Trophoblast cell (in vitro differentiated cells and primary cell): Measurements from ENCODE around the gene RAB44.
A peak's percentile ranks its signal among the peaks of the same experiment; 100 is the strongest.

Source experiments
- DNase-seq, 2 donors: peaks; one replicate each; pipeline ENCODE4 v3.0.0-alpha.2; 2016
- H2AFZ ChIP-seq: 2 replicates; pipeline ENCODE4 v1.6.1; 2013; ENCODE audit warnings: low read length, moderate library complexity, mild to moderate bottlenecking; ENCODE audit not compliant: insufficient read depth, poor library complexity
- H2AK5ac ChIP-seq: 2 replicates; pipeline ENCODE4 v1.6.1; 2013; ENCODE audit warnings: mild to moderate bottlenecking, low read length
- H2BK120ac ChIP-seq: 2 replicates; pipeline ENCODE4 v1.6.1; 2013; ENCODE audit warnings: low read length, mild to moderate bottlenecking, moderate library complexity; ENCODE audit not compliant: insufficient read depth, poor library complexity
- H2BK12ac ChIP-seq: 2 replicates; pipeline ENCODE4 v1.6.1; 2013; ENCODE audit warnings: mild to moderate bottlenecking, low read length, moderate library complexity
- H2BK5ac ChIP-seq: 2 replicates; pipeline ENCODE4 v1.6.1; 2013; ENCODE audit warnings: low read length, low read depth, moderate library complexity, mild to moderate bottlenecking; ENCODE audit not compliant: poor library complexity
- H3K14ac ChIP-seq: 2 replicates; pipeline ENCODE4 v1.6.1; 2013; ENCODE audit warnings: mild to moderate bottlenecking, low read length
- H3K18ac ChIP-seq: 2 replicates; pipeline ENCODE4 v1.6.1; 2013; ENCODE audit warnings: mild to moderate bottlenecking, low read length
- H3K23ac ChIP-seq: 2 replicates; pipeline ENCODE4 v1.6.1; 2013; ENCODE audit warnings: low read length
- H3K27ac ChIP-seq: 2 replicates; pipeline ENCODE4 v1.5.1; 2013; ENCODE audit warnings: low read depth, mild to moderate bottlenecking, inconsistent platforms, low read length, moderate library complexity
- H3K27me3 ChIP-seq: 2 replicates; pipeline ENCODE4 v1.6.1; 2013; ENCODE audit warnings: inconsistent platforms, mild to moderate bottlenecking, low read length, moderate library complexity; ENCODE audit not compliant: insufficient read depth
- H3K36me3 ChIP-seq, 2 experiments: 1 replicate in 1 of 2; 2 replicates in 1 of 2; pipeline ENCODE4 v1.6.1; 2013; ENCODE audit warnings: low read length in 2 of 2, mild to moderate bottlenecking in 2 of 2, moderate library complexity in 1 of 2; ENCODE audit not compliant: insufficient read depth in 2 of 2, control insufficient read depth in 1 of 2
- H3K4ac ChIP-seq: 2 replicates; pipeline ENCODE4 v1.6.1; 2013; ENCODE audit warnings: low read depth, mild to moderate bottlenecking, low read length, moderate library complexity
- H3K4me1 ChIP-seq, 2 experiments: 1 replicate in 1 of 2; 2 replicates in 1 of 2; pipeline ENCODE4 v1.6.1; 2013; ENCODE audit warnings: low read length in 2 of 2, mild to moderate bottlenecking in 2 of 2, moderate library complexity in 1 of 2; ENCODE audit not compliant: insufficient read depth in 2 of 2, control insufficient read depth in 1 of 2
- H3K4me2 ChIP-seq: 2 replicates; pipeline ENCODE4 v1.6.1; 2013; ENCODE audit warnings: inconsistent platforms, mild to moderate bottlenecking, low read length, moderate library complexity
- H3K4me3 ChIP-seq: 2 replicates; pipeline ENCODE4 v1.5.1; 2013; ENCODE audit warnings: mild to moderate bottlenecking, low read depth, low read length, inconsistent platforms
- H3K79me1 ChIP-seq: one replicate; pipeline ENCODE4 v1.6.1; 2013; ENCODE audit warnings: low read length
- H3K79me2 ChIP-seq: 2 replicates; pipeline ENCODE4 v1.6.1; 2013; ENCODE audit warnings: low read length, mild to moderate bottlenecking; ENCODE audit not compliant: control insufficient read depth, insufficient read depth, poor library complexity
- H3K9ac ChIP-seq: 2 replicates; pipeline ENCODE4 v1.6.1; 2013; ENCODE audit warnings: mild to moderate bottlenecking, low read length
- H3K9me3 ChIP-seq: 2 replicates; pipeline ENCODE4 v1.6.1; 2013; ENCODE audit warnings: low read depth, mild to moderate bottlenecking, control low read depth, inconsistent platforms, low read length; ENCODE audit not compliant: insufficient read depth
- H4K12ac ChIP-seq: 2 replicates; pipeline ENCODE4 v1.6.1; 2013; ENCODE audit warnings: low read depth, mild to moderate bottlenecking, low read length, moderate library complexity
- H4K8ac ChIP-seq: 2 replicates; pipeline ENCODE4 v1.6.1; 2013; ENCODE audit warnings: low read depth, mild to moderate bottlenecking, low read length, moderate library complexity
- H4K91ac ChIP-seq: one replicate; pipeline ENCODE4 v1.6.1; 2013; ENCODE audit warnings: low read depth, mild to moderate bottlenecking, low read length, moderate library complexity
- WGBS: extraction: QIAGEN DNeasy Blood & Tissue Kit; methylation state at CpG from one replicate; pipeline ENCODE4 v1.1.7; 2013; ENCODE audit warnings: missing lambda C conversion rate; ENCODE audit not compliant: insufficient read length, insufficient coverage; ENCODE audit errors: extremely low coverage; 5-methylcytosine and 5-hydroxymethylcytosine counted together

Gene RAB44

DNA sequence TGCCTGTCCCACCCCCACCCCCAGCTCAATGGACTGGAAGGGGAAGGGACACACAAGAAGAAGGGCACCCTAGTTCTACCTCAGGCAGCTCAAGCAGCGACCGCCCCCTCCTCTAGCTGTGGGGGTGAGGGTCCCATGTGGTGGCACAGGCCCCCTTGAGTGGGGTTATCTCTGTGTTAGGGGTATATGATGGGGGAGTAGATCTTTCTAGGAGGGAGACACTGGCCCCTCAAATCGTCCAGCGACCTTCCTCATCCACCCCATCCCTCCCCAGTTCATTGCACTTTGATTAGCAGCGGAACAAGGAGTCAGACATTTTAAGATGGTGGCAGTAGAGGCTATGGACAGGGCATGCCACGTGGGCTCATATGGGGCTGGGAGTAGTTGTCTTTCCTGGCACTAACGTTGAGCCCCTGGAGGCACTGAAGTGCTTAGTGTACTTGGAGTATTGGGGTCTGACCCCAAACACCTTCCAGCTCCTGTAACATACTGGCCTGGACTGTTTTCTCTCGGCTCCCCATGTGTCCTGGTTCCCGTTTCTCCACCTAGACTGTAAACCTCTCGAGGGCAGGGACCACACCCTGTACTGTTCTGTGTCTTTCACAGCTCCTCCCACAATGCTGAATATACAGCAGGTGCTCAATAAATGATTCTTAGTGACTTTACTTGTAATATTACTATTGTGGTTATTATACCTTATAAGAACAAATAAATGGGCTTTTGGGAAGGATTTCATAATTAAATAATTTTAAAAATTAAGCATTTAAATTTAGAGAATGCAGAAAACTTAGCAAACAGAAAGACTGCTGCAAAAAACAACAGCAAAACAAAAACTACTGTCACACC is 10.7 kb upstream of the RAB44 start:
- Histone ChIP-seq H2AFZ (no peak overlapping the region), H2AK5ac (no peak overlapping the region), H3K23ac (no peak overlapping the region), H3K9ac (no peak overlapping the region), H2BK5ac (no peak overlapping the region), H3K4me3 (no peak overlapping the region), H3K79me1 (peaks cover 3% of the 10 kb centered on the region), H2BK12ac (no peak overlapping the region), H3K36me3 (peaks cover 43 to 44% of the 10 kb centered on the region in 2 experiments), H4K8ac (no peak overlapping the region), H3K79me2 (peaks cover under 1% of the 10 kb centered on the region), H3K4me1 (peaks cover 12% of the 10 kb centered on the region in 2 experiments), H3K18ac (no peak overlapping the region), H2BK120ac (no peak overlapping the region), H3K4ac (no peak overlapping the region), H4K91ac (no peak overlapping the region), H3K4me2 (no peak overlapping the region), H3K14ac (no peak overlapping the region), H3K27me3 (no peaks in the 10 kb centered on the region), H3K9me3 (no peaks in the 10 kb centered on the region), H4K12ac (no peak overlapping the region), H3K27ac (no peak overlapping the region)
- no CpG with 5 or more reads among the region's 10 CpGs for WGBS
- DNase-seq = no peak

DNA sequence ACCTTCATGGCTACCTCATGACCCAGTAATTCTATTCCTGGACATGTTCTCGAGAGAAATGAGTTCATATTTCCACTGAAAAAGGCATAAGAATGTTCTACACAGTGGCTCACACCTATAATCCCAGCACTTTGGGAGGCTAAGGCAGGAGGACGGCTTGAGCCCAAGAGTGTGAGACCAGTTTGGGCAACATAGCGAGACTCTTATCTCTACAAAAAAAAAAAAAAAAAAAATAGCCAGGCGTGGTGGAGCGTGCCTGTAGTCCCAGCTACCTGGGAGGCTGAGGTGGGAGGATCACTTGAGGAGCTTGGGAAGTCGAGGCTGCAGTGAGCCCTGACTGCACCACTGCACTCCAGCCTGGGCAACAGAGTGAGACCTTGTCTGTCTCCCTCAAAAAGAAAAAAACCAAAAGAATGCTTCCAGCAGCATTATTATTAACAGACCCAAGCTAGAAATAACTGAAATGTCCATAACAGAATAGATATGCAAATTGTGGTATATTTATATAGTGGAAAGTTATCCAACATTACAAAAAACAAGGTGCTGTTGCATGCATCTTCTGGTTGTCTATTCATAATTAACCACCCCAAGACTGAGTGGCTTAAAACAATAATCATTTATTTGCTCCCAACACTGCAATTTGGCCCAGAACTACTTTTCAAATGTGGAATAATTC is 9.4 kb upstream of the RAB44 start:
- Histone ChIP-seq H2BK5ac (no peak overlapping the region), H2BK120ac (no peak overlapping the region), H4K91ac (no peak overlapping the region), H3K23ac (no peak overlapping the region), H3K9ac (no peak overlapping the region), H3K4ac (no peak overlapping the region), H2AK5ac (no peak overlapping the region), H3K9me3 (no peaks in the 10 kb centered on the region), H3K27ac (no peak overlapping the region), H3K79me1 (no peaks in the 10 kb centered on the region), H3K18ac (no peak overlapping the region), H3K4me3 (no peak overlapping the region), H3K27me3 (no peaks in the 10 kb centered on the region), H3K79me2 (no peaks in the 10 kb centered on the region), H3K36me3 (peaks cover 36 to 39% of the 10 kb centered on the region in 2 experiments), H3K14ac (no peak overlapping the region), H2AFZ (no peak overlapping the region), H3K4me2 (no peak overlapping the region), H4K8ac (no peak overlapping the region), H4K12ac (no peak overlapping the region), H2BK12ac (no peak overlapping the region), H3K4me1 (peaks cover 3% of the 10 kb centered on the region in 2 experiments)
- DNase-seq = peak in 1 of 2 donors; percentile 60
- WGBS = no CpG with 5 or more reads among the region's 6 CpGs

DNA sequence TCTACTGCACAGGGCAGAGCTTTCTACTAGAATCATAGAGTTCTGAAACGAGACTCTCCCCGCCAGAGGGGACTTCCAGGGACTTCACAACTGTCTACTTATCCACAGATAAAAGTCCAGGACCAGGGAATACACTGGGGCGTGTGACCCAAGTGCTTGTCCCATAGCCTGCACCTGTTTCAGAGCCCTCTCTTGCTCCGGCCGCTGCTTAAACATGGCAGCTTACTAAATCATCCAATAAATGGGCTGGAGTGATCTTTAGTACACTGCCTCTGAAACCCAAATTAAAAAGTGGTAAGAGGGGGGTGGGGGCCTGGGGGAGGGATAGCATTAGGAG is 8.9 kb upstream of the RAB44 start:
- Histone ChIP-seq H3K79me1 (no peaks in the 10 kb centered on the region), H4K12ac (no peak overlapping the region), H4K8ac (no peak overlapping the region), H3K9me3 (no peaks in the 10 kb centered on the region), H3K9ac (no peak overlapping the region), H2BK5ac (no peak overlapping the region), H3K27ac (no peak overlapping the region), H2BK12ac (no peak overlapping the region), H3K4me3 (no peak overlapping the region), H3K4me2 (no peak overlapping the region), H3K36me3 (peaks cover 32 to 34% of the 10 kb centered on the region in 2 experiments), H3K14ac (no peak overlapping the region), H3K18ac (no peak overlapping the region), H2AFZ (no peak overlapping the region), H3K27me3 (no peaks in the 10 kb centered on the region), H3K79me2 (no peaks in the 10 kb centered on the region), H3K4me1 (peaks cover 3% of the 10 kb centered on the region in 2 experiments), H2AK5ac (no peak overlapping the region), H3K4ac (no peak overlapping the region), H3K23ac (no peak overlapping the region), H4K91ac (no peak overlapping the region), H2BK120ac (no peak overlapping the region)
- WGBS = no CpG with 5 or more reads among the region's 5 CpGs
- DNase-seq = peak in 1 of 2 donors; percentile 15

DNA sequence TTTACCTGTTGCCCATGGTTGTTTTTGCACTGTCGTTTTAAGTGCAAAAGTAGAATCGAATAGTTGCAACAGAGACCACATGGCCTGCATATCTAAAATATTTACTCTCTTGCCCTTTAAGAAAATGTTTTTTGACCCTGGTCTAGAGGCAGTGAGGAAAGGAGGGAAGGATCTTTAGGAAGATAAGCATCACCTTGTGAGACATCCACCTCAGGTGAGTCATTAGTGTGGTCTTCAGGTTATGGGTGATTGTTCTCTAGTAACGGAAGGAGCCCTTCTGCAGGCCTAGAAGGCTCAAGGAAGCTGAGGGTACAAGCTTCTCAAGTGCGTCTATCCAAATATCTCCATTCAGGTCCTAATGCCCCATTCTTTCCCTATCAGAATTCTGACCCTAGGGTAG is 6.6 kb upstream of the RAB44 start:
- H3K4me3 ChIP-seq = no peak overlapping the region
- H3K36me3 ChIP-seq = peaks cover 11% of the 10 kb centered on the region in 2 experiments
- no peak overlapping the region for H4K91ac ChIP-seq
- H2AFZ ChIP-seq = no peak overlapping the region
- no peak overlapping the region for H3K18ac ChIP-seq
- H3K23ac ChIP-seq = no peak overlapping the region
- H3K79me1 ChIP-seq = no peaks in the 10 kb centered on the region
- H3K9ac ChIP-seq = no peak overlapping the region
- no peak overlapping the region for H3K4me2 ChIP-seq
- H3K27me3 ChIP-seq = no peaks in the 10 kb centered on the region
- H4K12ac ChIP-seq = no peak overlapping the region
- no peak overlapping the region for H3K27ac ChIP-seq
- H3K4me1 ChIP-seq = peaks cover 3% of the 10 kb centered on the region in 2 experiments
- no peak overlapping the region for H2BK5ac ChIP-seq
- no peak overlapping the region for H4K8ac ChIP-seq
- no peak overlapping the region for H3K14ac ChIP-seq
- no peak overlapping the region for H3K4ac ChIP-seq
- no peak overlapping the region for H2BK12ac ChIP-seq
- peak; percentile 71 to 93 for DNase-seq
- no peak overlapping the region for H2BK120ac ChIP-seq
- WGBS = no CpG with 5 or more reads among the region's 4 CpGs
- H3K79me2 ChIP-seq = no peaks in the 10 kb centered on the region
- H3K9me3 ChIP-seq = no peaks in the 10 kb centered on the region
- no peak overlapping the region for H2AK5ac ChIP-seq
